ENCODE results near the gene INPP5A. TPM values are rescaled to one million over a fixed set of nuclear protein-coding genes. Genes with fewer than 3 reads are reported as not detected.

The INPP5A gene
- total RNA-seq, 4 donors from 2014 or later, result 34.8 to 80.8 (median 52.8) TPM

DNA sequence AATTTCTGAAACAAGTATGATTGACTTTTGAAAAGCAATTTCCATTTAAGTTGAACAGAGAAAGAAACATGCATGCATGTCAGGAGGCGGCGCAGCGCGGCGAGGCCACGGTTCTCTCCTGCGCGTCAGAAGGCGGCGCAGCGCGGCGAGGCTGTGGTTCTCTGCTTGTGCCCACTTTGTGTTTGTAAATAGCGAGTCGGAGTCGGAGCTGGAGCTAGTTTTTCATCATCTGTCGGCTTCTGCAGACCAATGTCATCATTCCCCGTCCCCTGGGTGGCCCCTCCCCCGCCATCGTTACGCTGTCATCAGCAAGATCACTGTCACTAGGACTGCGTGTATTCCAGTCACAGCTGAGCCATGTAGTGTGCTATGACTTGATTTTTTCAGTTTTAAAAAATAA lies 49.2 kb downstream of the INPP5A start:
- in situ Hi-C loops (cut with MboI; ENCODE audit: low pct_ligation_motif_present in 1 of 4, low pct_unique_long_range_greater_than_20kb in 1 of 4, low sequenced_read_pairs in 3 of 4), result no loop called here
- no peaks in the 10 kb centered on the region for H3K27me3 ChIP-seq
- no peak for TF ChIP-seq EP300 (IDR thresholded peaks at IDR 0.05; ENCODE audit: low read depth)
- TF ChIP-seq POLR2AphosphoS5 (IDR thresholded peaks at IDR 0.05), result no peak
- no peak for TF ChIP-seq POLR2A (IDR thresholded peaks at IDR 0.05)
- intact Hi-C loops (cut with DNase I; ENCODE audit: low total_unique reads), result no loop called here
- H3K4me3 ChIP-seq, result no peak overlapping the region
- H3K36me3 ChIP-seq, result no peaks in the 10 kb centered on the region
- H3K9me3 ChIP-seq, result no peaks in the 10 kb centered on the region
- peaks cover 22 to 75% (median 45%) of the 10 kb centered on the region in 4 donors for H3K4me1 ChIP-seq
- 90 to 93% methylated on average over 22 of the region's 22 CpGs for WGBS, 2 donors (ENCODE audit: low coverage in 1 of 2)
- no peak for DNase-seq
- no peak overlapping the region for H3K27ac ChIP-seq

DNA sequence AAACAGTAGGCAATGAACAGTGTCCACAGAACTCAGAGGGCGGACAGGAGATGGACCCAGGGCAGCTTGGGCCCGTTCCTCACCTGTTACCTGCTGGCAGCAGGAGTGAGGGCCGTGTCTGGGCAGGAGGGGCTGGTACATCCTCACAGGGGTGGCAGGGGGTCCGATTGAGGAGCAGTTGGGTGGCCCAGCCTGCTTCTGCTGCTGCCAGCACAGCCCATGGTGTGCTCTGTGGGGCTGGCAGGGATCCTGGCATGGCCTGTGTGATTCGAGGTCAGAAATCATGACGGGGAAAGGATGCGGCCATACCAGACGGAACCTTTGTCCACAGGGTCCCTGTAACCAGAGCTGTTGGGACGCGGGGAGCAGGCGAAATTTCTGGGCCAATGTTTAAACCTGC lies 49.6 kb downstream of the INPP5A start:
- TF ChIP-seq POLR2AphosphoS5 (IDR thresholded peaks at IDR 0.05) (no peak), POLR2A (IDR thresholded peaks at IDR 0.05) (no peak), EP300 (IDR thresholded peaks at IDR 0.05; ENCODE audit: low read depth) (no peak)
- TF ChIP-seq, protein P1, sequence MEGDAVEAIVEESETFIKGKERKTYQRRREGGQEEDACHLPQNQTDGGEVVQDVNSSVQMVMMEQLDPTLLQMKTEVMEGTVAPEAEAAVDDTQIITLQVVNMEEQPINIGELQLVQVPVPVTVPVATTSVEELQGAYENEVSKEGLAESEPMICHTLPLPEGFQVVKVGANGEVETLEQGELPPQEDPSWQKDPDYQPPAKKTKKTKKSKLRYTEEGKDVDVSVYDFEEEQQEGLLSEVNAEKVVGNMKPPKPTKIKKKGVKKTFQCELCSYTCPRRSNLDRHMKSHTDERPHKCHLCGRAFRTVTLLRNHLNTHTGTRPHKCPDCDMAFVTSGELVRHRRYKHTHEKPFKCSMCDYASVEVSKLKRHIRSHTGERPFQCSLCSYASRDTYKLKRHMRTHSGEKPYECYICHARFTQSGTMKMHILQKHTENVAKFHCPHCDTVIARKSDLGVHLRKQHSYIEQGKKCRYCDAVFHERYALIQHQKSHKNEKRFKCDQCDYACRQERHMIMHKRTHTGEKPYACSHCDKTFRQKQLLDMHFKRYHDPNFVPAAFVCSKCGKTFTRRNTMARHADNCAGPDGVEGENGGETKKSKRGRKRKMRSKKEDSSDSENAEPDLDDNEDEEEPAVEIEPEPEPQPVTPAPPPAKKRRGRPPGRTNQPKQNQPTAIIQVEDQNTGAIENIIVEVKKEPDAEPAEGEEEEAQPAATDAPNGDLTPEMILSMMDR (IDR thresholded peaks at IDR 0.05), result no peak
- no peaks in the 10 kb centered on the region for H3K27me3 ChIP-seq
- intact Hi-C loops (cut with DNase I; ENCODE audit: low total_unique reads), result no loop called here
- no peak overlapping the region for H3K4me3 ChIP-seq
- H3K36me3 ChIP-seq, result no peaks in the 10 kb centered on the region
- H3K27ac ChIP-seq, result peak overlapping the region in 1 of 4 donors; percentile 67
- DNase-seq, result no peak
- in situ Hi-C loops (cut with MboI; ENCODE audit: low pct_ligation_motif_present in 1 of 4, low pct_unique_long_range_greater_than_20kb in 1 of 4, low sequenced_read_pairs in 3 of 4), result no loop called here
- no peaks in the 10 kb centered on the region for H3K9me3 ChIP-seq
- peaks cover 22 to 79% (median 49%) of the 10 kb centered on the region in 4 donors for H3K4me1 ChIP-seq
- WGBS, 2 donors (ENCODE audit: low coverage in 1 of 2), result 73 to 94% methylated on average over 4 to 6 of the region's 11 CpGs

DNA sequence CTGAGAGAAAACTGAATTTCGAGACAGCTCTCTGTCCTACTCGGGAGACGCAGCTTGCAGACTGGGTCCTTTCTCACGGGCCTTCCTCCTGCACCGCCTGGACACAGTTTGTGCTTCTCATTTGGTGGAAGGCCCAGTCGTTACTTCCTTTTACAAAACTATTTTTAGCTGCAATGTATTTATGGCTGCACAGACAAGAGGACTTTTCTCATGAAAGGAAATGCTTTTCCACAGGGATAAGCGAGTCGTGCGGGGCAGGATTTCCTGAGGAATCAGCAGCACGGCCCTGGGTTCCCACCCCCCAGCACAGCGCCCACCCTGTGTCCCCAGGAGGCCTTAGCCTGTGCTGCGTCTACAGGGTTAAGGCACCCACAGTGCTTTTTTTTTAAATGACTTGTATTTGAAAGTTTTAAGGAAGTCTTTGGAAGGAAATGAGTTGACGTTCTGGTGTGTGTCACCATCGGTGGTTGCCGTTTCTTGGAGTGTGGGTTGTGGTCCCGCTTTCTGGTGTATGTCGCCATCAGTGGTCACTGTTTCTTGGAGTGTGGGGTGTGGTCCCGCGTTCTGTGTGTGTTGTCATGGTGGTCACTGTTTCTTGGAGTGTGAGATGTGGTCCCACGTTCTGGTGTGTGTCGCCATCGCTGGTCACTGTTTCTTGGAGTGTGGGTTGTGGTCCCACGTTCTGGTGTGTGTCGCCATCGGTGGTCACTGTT lies 50.9 kb downstream of the INPP5A start:
- no peaks in the 10 kb centered on the region for H3K36me3 ChIP-seq
- TF ChIP-seq POLR2AphosphoS5 (IDR thresholded peaks at IDR 0.05), result no peak
- TF ChIP-seq POLR2A (IDR thresholded peaks at IDR 0.05), result no peak
- WGBS, 2 donors (ENCODE audit: low coverage in 1 of 2), result 52 to 63% methylated on average over 5 to 25 of the region's 25 CpGs
- H3K4me1 ChIP-seq, result peaks cover 28 to 85% (median 62%) of the 10 kb centered on the region in 4 donors
- H3K4me3 ChIP-seq, result no peak overlapping the region
- intact Hi-C loops (cut with DNase I; ENCODE audit: low total_unique reads), result no loop called here
- no peak for DNase-seq
- in situ Hi-C loops (cut with MboI; ENCODE audit: low pct_ligation_motif_present in 1 of 4, low pct_unique_long_range_greater_than_20kb in 1 of 4, low sequenced_read_pairs in 3 of 4), result no loop called here
- no peaks in the 10 kb centered on the region for H3K27me3 ChIP-seq
- H3K9me3 ChIP-seq, result no peaks in the 10 kb centered on the region
- peak overlapping the region; percentile 59 to 73 (median 66) for H3K27ac ChIP-seq

- DNase-seq, result no peak
- Histone ChIP-seq H3K9me3 (no peaks in the 10 kb centered on the region), H3K4me3 (no peak overlapping the region), H3K27ac (peak overlapping the region; percentile 59 to 73 (median 66)), H3K4me1 (peaks cover 28 to 86% (median 66%) of the 10 kb centered on the region in 4 donors), H3K27me3 (no peaks in the 10 kb centered on the region), H3K36me3 (no peaks in the 10 kb centered on the region)
- 83% methylated on average over 14 of the region's 14 CpGs; no CpG with 5 or more reads in 1 of the 2 donors for WGBS, 2 donors (ENCODE audit: low coverage in 1 of 2)
- in situ Hi-C loops (cut with MboI; ENCODE audit: low pct_ligation_motif_present in 1 of 4, low pct_unique_long_range_greater_than_20kb in 1 of 4, low sequenced_read_pairs in 3 of 4), result no loop called here
- no peak for TF ChIP-seq POLR2A (IDR thresholded peaks at IDR 0.05)
- TF ChIP-seq EP300 (IDR thresholded peaks at IDR 0.05; ENCODE audit: low read depth), result no peak
- TF ChIP-seq POLR2AphosphoS5 (IDR thresholded peaks at IDR 0.05), result no peak
- TF ChIP-seq, protein P1 (IDR thresholded peaks at IDR 0.05), result no peak
- intact Hi-C loops (cut with DNase I; ENCODE audit: low total_unique reads), result no loop called here
Measured at GRCh38 chr10:132589015-132589414, 51.4 kb downstream of the INPP5A start.

GRCh38 chr10:132589681-132590080 lies 52.1 kb downstream of the INPP5A start:
- Histone ChIP-seq H3K27ac (peak overlapping the region in 2 of 4 donors; percentile 66 to 67), H3K4me1 (peaks cover 28 to 88% (median 70%) of the 10 kb centered on the region in 4 donors), H3K36me3 (no peaks in the 10 kb centered on the region), H3K9me3 (no peaks in the 10 kb centered on the region), H3K4me3 (no peak overlapping the region), H3K27me3 (no peaks in the 10 kb centered on the region)
- TF ChIP-seq EP300 (IDR thresholded peaks at IDR 0.05; ENCODE audit: low read depth), result no peak
- TF ChIP-seq, protein P1 (IDR thresholded peaks at IDR 0.05), result no peak
- TF ChIP-seq POLR2AphosphoS5 (IDR thresholded peaks at IDR 0.05), result no peak
- TF ChIP-seq POLR2A (IDR thresholded peaks at IDR 0.05), result no peak
- in situ Hi-C loops (cut with MboI; ENCODE audit: low pct_ligation_motif_present in 1 of 4, low pct_unique_long_range_greater_than_20kb in 1 of 4, low sequenced_read_pairs in 3 of 4) (no loop called here), intact Hi-C loops (cut with DNase I; ENCODE audit: low total_unique reads) (no loop called here)
- no peak for DNase-seq
- 95% methylated on average over 16 of the region's 16 CpGs; no CpG with 5 or more reads in 1 of the 2 donors for WGBS, 2 donors (ENCODE audit: low coverage in 1 of 2)

All from transverse colon (tissue), 4 donors.